PFSK-1 (cell line): ENCODE results near the gene ERCC2.

Experiments
- REST ChIP-seq, 2 experiments: IDR thresholded peaks; 2 replicates each; pipeline versions ENCODE4 v1.6.1 to v1.8.0; 2011 to 2012; ENCODE audit warnings: low read depth in 2 of 2, low read length in 2 of 2, control low read depth in 1 of 2, inconsistent platforms in 1 of 2, mild to moderate bottlenecking in 1 of 2, moderate library complexity in 1 of 2; ENCODE audit not compliant: insufficient read depth in 1 of 2
- TAF1 ChIP-seq: IDR thresholded peaks from 2 replicates; pipeline ENCODE4 v1.6.1; 2012; ENCODE audit warnings: low read length, control low read depth, borderline replicate concordance; ENCODE audit not compliant: insufficient read depth

GRCh38 chr19:45305421-45305820, 65.0 kb downstream of the ERCC2 start:
- TF ChIP-seq TAF1 (no peak), REST (IDR thresholded peaks at IDR 0.05; ENCODE audit: insufficient read depth in 1 of 2, low read depth in 2 of 2, low read length in 2 of 2) (no peak)
